ENCODE data around the gene STRADA.

- TF ChIP-seq CTCF (IDR thresholded peaks at IDR 0.05) (no peak), ZFX (IDR thresholded peaks at IDR 0.05; ENCODE audit: borderline replicate concordance) (no peak)
Measured at GRCh38 chr17:63703029-63703428, 38.6 kb downstream of the STRADA start.
